Measurements from ENCODE around the gene ADRA1B. TPM values are rescaled to one million over a fixed set of nuclear protein-coding genes. Genes with fewer than 3 reads are reported as not detected.
A peak's percentile ranks its signal among the peaks of the same experiment; 100 is the strongest.

ADRA1B gene
- total and polyA plus RNA-seq, 2 of the 8 experiments (the other 6 are each of a cell fraction or from before 2014, with no cell fraction given), result not detected

DNA sequence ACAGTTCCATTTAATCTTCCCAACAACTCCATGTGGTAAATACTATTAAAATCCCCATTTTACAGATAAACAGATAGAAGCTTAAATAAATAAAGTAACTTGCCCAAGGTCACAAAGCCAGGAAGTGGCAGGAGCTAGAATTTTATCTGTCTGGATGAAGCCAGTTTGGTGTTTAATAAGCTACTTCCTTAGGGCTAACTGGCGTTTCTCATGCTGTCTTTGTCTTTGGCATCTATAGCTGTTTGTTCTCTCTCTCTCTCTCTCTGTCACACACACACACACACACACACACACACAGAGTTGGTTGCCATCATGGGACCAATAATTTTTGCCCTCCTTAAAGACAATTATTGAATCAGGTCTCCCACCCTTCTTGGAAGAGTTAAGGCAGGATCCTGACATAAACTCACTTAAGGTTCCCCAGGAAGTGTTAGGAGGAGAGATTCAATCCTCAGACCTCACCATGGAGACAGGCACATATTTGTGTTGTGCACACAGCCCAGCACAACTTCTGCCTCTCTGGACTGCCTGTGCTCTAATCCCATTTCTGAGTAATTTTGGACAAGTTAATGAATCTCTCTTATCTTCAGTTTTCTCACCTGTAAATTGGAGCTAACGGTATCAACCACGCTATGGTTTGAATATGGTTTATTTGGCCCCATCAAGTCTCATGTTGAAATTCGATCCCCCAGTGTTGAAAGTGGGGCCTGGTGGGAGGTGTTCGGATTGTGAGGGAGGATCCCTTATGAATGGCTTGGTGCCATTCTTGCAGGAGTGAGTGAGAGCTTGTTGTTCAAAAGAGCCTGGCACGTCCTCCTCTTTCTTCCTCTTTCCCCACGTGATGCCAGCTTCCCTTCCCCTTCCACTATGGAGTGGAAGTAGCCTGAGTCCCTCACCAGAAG lies 8.3 kb upstream of the ADRA1B start:
- Histone ChIP-seq H3K18ac (ENCODE audit: extremely low read depth, low read length) (no peak overlapping the region), H3K4me3 (ENCODE audit: extremely low read depth in 1 of 4, insufficient read depth in 2 of 4, low read depth in 3 of 4, low read length in 4 of 4) (no peak overlapping the region), H3K9me3 (ENCODE audit: insufficient read depth in 2 of 2, low read depth in 1 of 2, low read length in 1 of 2) (no peaks in the 10 kb centered on the region), H2AK5ac (ENCODE audit: low read depth, low read length) (no peak overlapping the region), H2BK5ac (ENCODE audit: low read depth, low read length) (no peak overlapping the region), H3K14ac (ENCODE audit: insufficient read length) (no peak overlapping the region), H4K5ac (ENCODE audit: insufficient read length, low read depth, low read length) (no peak overlapping the region), H3K79me1 (ENCODE audit: low read depth, low read length) (no peaks in the 10 kb centered on the region), H2BK15ac (ENCODE audit: low read length) (no peak overlapping the region), H3K4me1 (replicated peaks in 1 of 4; ENCODE audit: control insufficient read depth in 3 of 4, insufficient read depth in 4 of 4, low read length in 3 of 4) (peaks cover 0 to 4% (median 2%) of the 10 kb centered on the region in 4 experiments; a peak in 1 of 7 replicates), H2BK120ac (replicated peaks; ENCODE audit: low read depth, low read length) (no peak overlapping the region), H2AFZ (ENCODE audit: low read length) (peak overlapping the region; percentile 54; the same call in 1 of the 2 replicates), H2BK12ac (ENCODE audit: low read depth, low read length) (no peak overlapping the region), H3K36me3 (ENCODE audit: control insufficient read depth in 2 of 4, insufficient read depth in 4 of 4, low read length in 3 of 4) (no peaks in the 10 kb centered on the region), H3K27me3 (replicated peaks in 1 of 4; ENCODE audit: control insufficient read depth in 3 of 4, extremely low read depth in 1 of 4, insufficient read depth in 3 of 4, low read length in 3 of 4) (no peaks in the 10 kb centered on the region), H4K8ac (ENCODE audit: extremely low read depth, insufficient read depth, low read length) (no peak overlapping the region), H3K4me2 (ENCODE audit: insufficient read depth in 1 of 2, low read depth in 2 of 2, low read length in 2 of 2) (peak overlapping the region in 1 of 2 experiments; percentile 35; a peak in 1 of 4 replicates), H3K56ac (replicated peaks; ENCODE audit: insufficient read length, low read depth, low read length) (no peak overlapping the region), H3K4ac (replicated peaks; ENCODE audit: insufficient read length, low read depth, low read length) (no peak overlapping the region), H3K23ac (ENCODE audit: insufficient read length) (no peak overlapping the region), H4K20me1 (replicated peaks in 1 of 2; ENCODE audit: control insufficient read depth in 1 of 2, insufficient read depth in 2 of 2, low read length in 2 of 2) (no peaks in the 10 kb centered on the region), H2BK20ac (ENCODE audit: low read length) (no peak overlapping the region), H3K27ac (ENCODE audit: low read depth, low read length) (no peak overlapping the region), H3K23me2 (ENCODE audit: low read depth, low read length) (no peaks in the 10 kb centered on the region), H4K91ac (replicated peaks; ENCODE audit: insufficient read length, low read length) (no peak overlapping the region), H3K79me2 (ENCODE audit: control insufficient read depth in 1 of 2, insufficient read depth in 2 of 2, low read length in 2 of 2) (no peaks in the 10 kb centered on the region), H3K9ac (replicated peaks in 1 of 4; ENCODE audit: extremely low read depth in 1 of 4, low read depth in 3 of 4, low read length in 3 of 4) (no peak overlapping the region)
- ChIA-PET CTCF (ENCODE audit: partially characterized antibody) (interaction anchor here (0.7 to 2.0 kb wide), 18 partner anchors 8 to 531 kb away, joined by 3 to 8 read pairs (median 3); partner anchors contain the start of gene ADRA1B), POLR2A (ENCODE audit: partially characterized antibody) (interaction anchor here (0.5 kb wide), 1 partner anchor 253 kb away, joined by 3 read pairs; no protein-coding TSS in a partner anchor)
- TF ChIP-seq BRCA1 (IDR thresholded peaks at IDR 0.05; ENCODE audit: low read depth, low read length), result no peak
- TF ChIP-seq BACH1 (IDR thresholded peaks at IDR 0.05; ENCODE audit: low read length), result no peak
- TF ChIP-seq KDM1A (IDR thresholded peaks at IDR 0.05; ENCODE audit: borderline replicate concordance, low read length), result no peak
- TF ChIP-seq RXRA (IDR thresholded peaks at IDR 0.05; ENCODE audit: insufficient read depth, low read depth, low read length), result no peak
- no peak for FAIRE-seq
- DNase-seq (ENCODE audit: low read depth in 1 of 2, low spot score in 2 of 2), result no peak
- 72% methylated on average over 7 of the region's 7 CpGs; no CpG with 5 or more reads in 1 of the 2 experiments for WGBS, 2 experiments (ENCODE audit: extremely low coverage in 1 of 2, insufficient coverage in 1 of 2, insufficient read length in 1 of 2, insufficient replicate concordance in 2 of 2, low coverage in 1 of 2, low lambda C conversion rate in 2 of 2, missing lambda C conversion rate in 1 of 2)
